ENCODE results near the gene ST6GALNAC6. TPM values are rescaled to one million over a fixed set of nuclear protein-coding genes. Genes with fewer than 3 reads are reported as not detected.

The ST6GALNAC6 gene
- total RNA-seq, 1 experiment from 2014 or later = 16.5 TPM

GRCh38 chr9:127857278-127857677 is 42.1 kb downstream of the ST6GALNAC6 start:
- no TSS peak for BruUV-seq (replicated peaks)
- no peaks in the 10 kb centered on the region for H3K4me1 Mint-ChIP-seq (ENCODE audit: insufficient read depth, unreplicated experiment)
- TF ChIP-seq CTCF (IDR thresholded peaks at IDR 0.05; ENCODE audit: unreplicated experiment) = no peak
- no peak for DNase-seq (ENCODE audit: unreplicated experiment)
- H3K4me3 Mint-ChIP-seq (ENCODE audit: unreplicated experiment) = no peak overlapping the region
- no peaks in the 10 kb centered on the region for H3K9me3 Mint-ChIP-seq (ENCODE audit: unreplicated experiment)
- CTCF ChIA-PET = interaction anchor here (0.6 to 3.1 kb wide), 2 partner anchors 8 to 12 kb away, joined by 3 to 13 read pairs; no protein-coding TSS in a partner anchor
- intact Hi-C loops (cut with micrococcal nuclease) = no loop called here
- POLR2A ChIA-PET = interaction anchor here (0.5 to 0.7 kb wide), 3 partner anchors 11 to 1754 kb away, joined by 3 to 4 read pairs (median 3); no protein-coding TSS in a partner anchor
- no peaks in the 10 kb centered on the region for H3K36me3 Mint-ChIP-seq (ENCODE audit: insufficient read depth, unreplicated experiment)
- no peaks in the 10 kb centered on the region for H3K27me3 Mint-ChIP-seq (ENCODE audit: insufficient read depth, unreplicated experiment)
- H3K27ac Mint-ChIP-seq (ENCODE audit: low read depth, unreplicated experiment) = no peak overlapping the region

DNA sequence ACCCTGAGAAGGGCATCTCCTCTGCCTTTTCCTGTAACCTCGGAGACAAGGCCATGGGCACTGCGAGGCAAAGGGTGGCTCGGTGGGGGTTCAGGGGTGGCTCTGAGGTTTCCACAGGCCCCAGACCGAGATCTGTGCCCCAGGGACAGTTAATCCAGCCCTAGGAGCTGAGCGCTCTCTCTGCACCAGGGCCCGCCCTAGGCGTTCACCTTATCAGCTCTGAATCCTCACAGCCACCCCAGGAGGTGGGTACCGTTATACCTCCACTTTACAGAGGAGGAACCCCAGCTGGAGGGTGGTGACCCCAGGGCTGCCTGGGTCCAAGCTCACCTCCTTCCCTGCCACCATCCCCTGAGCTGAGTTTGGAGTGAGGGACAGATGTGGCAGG is 42.7 kb downstream of the ST6GALNAC6 start:
- no peaks in the 10 kb centered on the region for H3K27me3 Mint-ChIP-seq (ENCODE audit: insufficient read depth, unreplicated experiment)
- TF ChIP-seq CTCF (IDR thresholded peaks at IDR 0.05; ENCODE audit: unreplicated experiment) = no peak
- ChIA-PET CTCF (interaction anchor here (0.6 to 3.1 kb wide), 2 partner anchors 8 to 13 kb away, joined by 3 to 13 read pairs; no protein-coding TSS in a partner anchor), POLR2A (interaction anchor here (0.5 kb wide), 1 partner anchor 1755 kb away, joined by 4 read pairs; no protein-coding TSS in a partner anchor)
- no peaks in the 10 kb centered on the region for H3K36me3 Mint-ChIP-seq (ENCODE audit: insufficient read depth, unreplicated experiment)
- H3K4me3 Mint-ChIP-seq (ENCODE audit: unreplicated experiment) = no peak overlapping the region
- no peaks in the 10 kb centered on the region for H3K9me3 Mint-ChIP-seq (ENCODE audit: unreplicated experiment)
- no peak for DNase-seq (ENCODE audit: unreplicated experiment)
- no TSS peak for BruUV-seq (replicated peaks)
- no peaks in the 10 kb centered on the region for H3K4me1 Mint-ChIP-seq (ENCODE audit: insufficient read depth, unreplicated experiment)
- intact Hi-C loops (cut with micrococcal nuclease) = no loop called here
- no peak overlapping the region for H3K27ac Mint-ChIP-seq (ENCODE audit: low read depth, unreplicated experiment)

GRCh38 chr9:127856094-127856728 is 43.2 kb downstream of the ST6GALNAC6 start:
- CTCF ChIA-PET = interaction anchor here (0.6 to 3.1 kb wide), 3 partner anchors 13 to 104 kb away, joined by 3 to 13 read pairs (median 3); no protein-coding TSS in a partner anchor
- Mint-ChIP-seq H3K36me3 (ENCODE audit: insufficient read depth, unreplicated experiment) (no peaks in the 10 kb centered on the region), H3K9me3 (ENCODE audit: unreplicated experiment) (no peaks in the 10 kb centered on the region), H3K4me1 (ENCODE audit: insufficient read depth, unreplicated experiment) (no peaks in the 10 kb centered on the region), H3K27me3 (ENCODE audit: insufficient read depth, unreplicated experiment) (no peaks in the 10 kb centered on the region), H3K27ac (ENCODE audit: low read depth, unreplicated experiment) (no peak overlapping the region), H3K4me3 (ENCODE audit: unreplicated experiment) (no peak overlapping the region)
- intact Hi-C loops (cut with micrococcal nuclease) = no loop called here
- POLR2A ChIA-PET = no interaction called here
- no peak for DNase-seq (ENCODE audit: unreplicated experiment)
- no peak for TF ChIP-seq CTCF (IDR thresholded peaks at IDR 0.05; ENCODE audit: unreplicated experiment)
- no TSS peak for BruUV-seq (replicated peaks)

DNA sequence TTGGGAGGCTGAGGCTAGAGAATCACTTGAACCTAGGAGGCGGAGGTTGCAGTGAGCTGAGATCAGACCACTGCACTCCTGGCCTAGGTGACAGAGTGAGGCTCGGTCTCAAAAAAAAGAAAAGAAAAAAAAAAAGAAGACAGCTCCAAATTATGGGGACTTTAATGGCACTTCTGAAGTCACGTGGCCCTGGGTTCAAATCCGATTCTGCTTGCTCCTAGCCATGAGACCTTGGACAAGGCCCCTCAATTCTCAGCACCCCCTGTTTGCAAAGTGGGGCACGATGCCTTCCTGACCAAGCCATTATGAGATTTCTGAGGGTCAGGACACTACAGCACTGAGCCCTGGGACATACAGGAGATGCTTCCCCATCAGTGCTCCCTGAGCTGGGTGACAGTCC is 43.9 kb downstream of the ST6GALNAC6 start:
- no peaks in the 10 kb centered on the region for H3K36me3 Mint-ChIP-seq (ENCODE audit: insufficient read depth, unreplicated experiment)
- no peak for TF ChIP-seq CTCF (IDR thresholded peaks at IDR 0.05; ENCODE audit: unreplicated experiment)
- H3K4me1 Mint-ChIP-seq (ENCODE audit: insufficient read depth, unreplicated experiment) = no peaks in the 10 kb centered on the region
- POLR2A ChIA-PET = interaction anchor here (1.6 kb wide), 1 partner anchor 54 kb away, joined by 6 read pairs; no protein-coding TSS in a partner anchor
- intact Hi-C loops (cut with micrococcal nuclease) = no loop called here
- BruUV-seq (replicated peaks) = no TSS peak
- H3K9me3 Mint-ChIP-seq (ENCODE audit: unreplicated experiment) = no peaks in the 10 kb centered on the region
- no peak for DNase-seq (ENCODE audit: unreplicated experiment)
- H3K27ac Mint-ChIP-seq (ENCODE audit: low read depth, unreplicated experiment) = no peak overlapping the region
- CTCF ChIA-PET = interaction anchor here (0.6 to 3.1 kb wide), 3 partner anchors 14 to 105 kb away, joined by 3 to 13 read pairs (median 3); no protein-coding TSS in a partner anchor
- H3K4me3 Mint-ChIP-seq (ENCODE audit: unreplicated experiment) = no peak overlapping the region
- no peaks in the 10 kb centered on the region for H3K27me3 Mint-ChIP-seq (ENCODE audit: insufficient read depth, unreplicated experiment)

Data from MCF 10A (cell line).